ENCODE results near the gene TNS3. TPM values are rescaled to one million over a fixed set of nuclear protein-coding genes. Genes with fewer than 3 reads are reported as not detected.

The TNS3 gene
- polyA plus RNA-seq, 1 of the 3 experiments (the other 2 are of a cell fraction), result 72.3 TPM

DNA sequence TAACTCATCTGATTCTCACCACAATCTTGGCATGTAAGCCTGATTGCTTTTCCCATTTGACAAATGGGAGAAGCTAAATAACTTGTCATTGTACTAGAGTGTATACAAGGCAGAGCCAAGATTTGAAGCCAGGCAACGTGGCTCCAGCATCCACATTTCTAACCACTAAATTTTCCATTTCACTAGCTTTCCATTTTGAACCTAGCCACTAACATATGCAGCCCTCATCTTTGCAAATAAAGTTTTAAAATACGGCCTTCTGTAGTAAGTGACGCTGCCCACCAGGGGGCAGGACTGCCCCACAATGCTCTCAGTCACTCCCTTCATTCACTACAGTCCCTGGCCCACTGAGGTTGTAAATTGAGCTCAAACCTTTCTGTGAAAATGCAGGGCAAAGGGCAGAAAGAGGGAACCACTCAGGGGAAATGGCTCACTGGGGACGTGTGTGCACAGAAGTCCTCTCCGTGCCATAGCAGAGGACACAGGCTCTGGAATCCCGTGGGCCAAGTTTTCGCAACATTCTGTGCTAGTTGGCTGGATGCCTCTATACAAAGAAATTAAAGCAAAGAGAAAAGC is 315.7 kb downstream of the TNS3 start (continued):
- TF ChIP-seq, protein P1, sequence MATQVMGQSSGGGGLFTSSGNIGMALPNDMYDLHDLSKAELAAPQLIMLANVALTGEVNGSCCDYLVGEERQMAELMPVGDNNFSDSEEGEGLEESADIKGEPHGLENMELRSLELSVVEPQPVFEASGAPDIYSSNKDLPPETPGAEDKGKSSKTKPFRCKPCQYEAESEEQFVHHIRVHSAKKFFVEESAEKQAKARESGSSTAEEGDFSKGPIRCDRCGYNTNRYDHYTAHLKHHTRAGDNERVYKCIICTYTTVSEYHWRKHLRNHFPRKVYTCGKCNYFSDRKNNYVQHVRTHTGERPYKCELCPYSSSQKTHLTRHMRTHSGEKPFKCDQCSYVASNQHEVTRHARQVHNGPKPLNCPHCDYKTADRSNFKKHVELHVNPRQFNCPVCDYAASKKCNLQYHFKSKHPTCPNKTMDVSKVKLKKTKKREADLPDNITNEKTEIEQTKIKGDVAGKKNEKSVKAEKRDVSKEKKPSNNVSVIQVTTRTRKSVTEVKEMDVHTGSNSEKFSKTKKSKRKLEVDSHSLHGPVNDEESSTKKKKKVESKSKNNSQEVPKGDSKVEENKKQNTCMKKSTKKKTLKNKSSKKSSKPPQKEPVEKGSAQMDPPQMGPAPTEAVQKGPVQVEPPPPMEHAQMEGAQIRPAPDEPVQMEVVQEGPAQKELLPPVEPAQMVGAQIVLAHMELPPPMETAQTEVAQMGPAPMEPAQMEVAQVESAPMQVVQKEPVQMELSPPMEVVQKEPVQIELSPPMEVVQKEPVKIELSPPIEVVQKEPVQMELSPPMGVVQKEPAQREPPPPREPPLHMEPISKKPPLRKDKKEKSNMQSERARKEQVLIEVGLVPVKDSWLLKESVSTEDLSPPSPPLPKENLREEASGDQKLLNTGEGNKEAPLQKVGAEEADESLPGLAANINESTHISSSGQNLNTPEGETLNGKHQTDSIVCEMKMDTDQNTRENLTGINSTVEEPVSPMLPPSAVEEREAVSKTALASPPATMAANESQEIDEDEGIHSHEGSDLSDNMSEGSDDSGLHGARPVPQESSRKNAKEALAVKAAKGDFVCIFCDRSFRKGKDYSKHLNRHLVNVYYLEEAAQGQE (IDR thresholded peaks at IDR 0.05; ENCODE audit: low read depth, low read length), result 0 out of 2 replicates have a peak, but pooled peaks have one; percentile 25
- TF ChIP-seq RXRA (IDR thresholded peaks at IDR 0.05; ENCODE audit: borderline replicate concordance, low read depth), result no peak
- 0 out of 2 replicates have a peak, but pooled peaks have one; percentile 14 for TF ChIP-seq YY1 (IDR thresholded peaks at IDR 0.05; ENCODE audit: low read depth)

GRCh38 chr7:47265621-47266020 is 316.3 kb downstream of the TNS3 start:
- H4K20me1 ChIP-seq (ENCODE audit: insufficient read depth), result no peaks in the 10 kb centered on the region
- H3K9ac ChIP-seq, result no peak overlapping the region
- no peaks in the 10 kb centered on the region for H3K79me2 ChIP-seq (ENCODE audit: insufficient read depth)
- peaks cover 0 to 2% of the 10 kb centered on the region in 2 experiments; a peak in 1 of 4 replicates for H3K4me1 ChIP-seq (ENCODE audit: control insufficient read depth in 1 of 2, insufficient read depth in 2 of 2, low read depth in 1 of 2, low read length in 1 of 2)
- no peaks in the 10 kb centered on the region for H3K36me3 ChIP-seq (replicated peaks in 1 of 2; ENCODE audit: control insufficient read depth in 1 of 2, insufficient read depth in 2 of 2, low read length in 1 of 2)
- no peaks in the 10 kb centered on the region for H3F3A ChIP-seq (replicated peaks; ENCODE audit: insufficient read depth)
- no peaks in the 10 kb centered on the region for H3K27me3 ChIP-seq (ENCODE audit: insufficient read depth)
- no peak overlapping the region for H3K4me2 ChIP-seq
- H3K27ac ChIP-seq (ENCODE audit: low read depth in 2 of 2, low read length in 1 of 2), result no peak overlapping the region
- no peak overlapping the region for H2AFZ ChIP-seq (ENCODE audit: low read depth)
- H3K9me2 ChIP-seq, result no peaks in the 10 kb centered on the region
- H3K4me3 ChIP-seq (ENCODE audit: low read depth in 2 of 2, low read length in 1 of 2), result no peak overlapping the region
- no peaks in the 10 kb centered on the region for H3K9me3 ChIP-seq
- DNase-seq, result no peak
- POLR2A ChIA-PET, result interaction anchor here (0.8 to 1.2 kb wide), 2 partner anchors 12 to 163 kb away, joined by 3 to 4 read pairs; no protein-coding TSS in a partner anchor
- CTCF ChIA-PET, result interaction anchor here (0.5 to 8.0 kb wide), 122 partner anchors 10 to 1363 kb away, joined by 3 to 275 read pairs (median 6); partner anchors contain the start of gene UPP1
- WGBS (ENCODE audit: low lambda C conversion rate), result 79% methylated on average over 4 of the region's 4 CpGs
- TF ChIP-seq USF2 (IDR thresholded peaks at IDR 0.05; ENCODE audit: borderline replicate concordance, low read depth, low read length), result no peak
- TF ChIP-seq, protein P2, sequence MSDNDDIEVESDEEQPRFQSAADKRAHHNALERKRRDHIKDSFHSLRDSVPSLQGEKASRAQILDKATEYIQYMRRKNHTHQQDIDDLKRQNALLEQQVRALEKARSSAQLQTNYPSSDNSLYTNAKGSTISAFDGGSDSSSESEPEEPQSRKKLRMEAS (IDR thresholded peaks at IDR 0.05; ENCODE audit: low read depth), result no peak
- no peak for TF ChIP-seq GATA2 (CRISPR knock-in tag; IDR thresholded peaks at IDR 0.05)
- no peak for TF ChIP-seq EZH2phosphoT487 (IDR thresholded peaks at IDR 0.05; ENCODE audit: borderline replicate concordance, low read depth)
- TF ChIP-seq RAD21 (IDR thresholded peaks at IDR 0.05; ENCODE audit: low read length), result no peak
- TF ChIP-seq RXRA (IDR thresholded peaks at IDR 0.05; ENCODE audit: borderline replicate concordance, low read depth), result no peak
- no peak for TF ChIP-seq YY1 (IDR thresholded peaks at IDR 0.05; ENCODE audit: low read depth)
- no peak for TF ChIP-seq FOXM1 (IDR thresholded peaks at IDR 0.05; ENCODE audit: low read depth)
- TF ChIP-seq NRF1 (IDR thresholded peaks at IDR 0.05; ENCODE audit: low read depth, low read length), result no peak
- TF ChIP-seq, protein P3, sequence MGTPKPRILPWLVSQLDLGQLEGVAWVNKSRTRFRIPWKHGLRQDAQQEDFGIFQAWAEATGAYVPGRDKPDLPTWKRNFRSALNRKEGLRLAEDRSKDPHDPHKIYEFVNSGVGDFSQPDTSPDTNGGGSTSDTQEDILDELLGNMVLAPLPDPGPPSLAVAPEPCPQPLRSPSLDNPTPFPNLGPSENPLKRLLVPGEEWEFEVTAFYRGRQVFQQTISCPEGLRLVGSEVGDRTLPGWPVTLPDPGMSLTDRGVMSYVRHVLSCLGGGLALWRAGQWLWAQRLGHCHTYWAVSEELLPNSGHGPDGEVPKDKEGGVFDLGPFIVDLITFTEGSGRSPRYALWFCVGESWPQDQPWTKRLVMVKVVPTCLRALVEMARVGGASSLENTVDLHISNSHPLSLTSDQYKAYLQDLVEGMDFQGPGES (IDR thresholded peaks at IDR 0.05; ENCODE audit: low read depth, low read length), result no peak
- no peak for TF ChIP-seq SIN3A (IDR thresholded peaks at IDR 0.05; ENCODE audit: borderline replicate concordance, low read depth, low read length)
- TF ChIP-seq, protein P4, sequence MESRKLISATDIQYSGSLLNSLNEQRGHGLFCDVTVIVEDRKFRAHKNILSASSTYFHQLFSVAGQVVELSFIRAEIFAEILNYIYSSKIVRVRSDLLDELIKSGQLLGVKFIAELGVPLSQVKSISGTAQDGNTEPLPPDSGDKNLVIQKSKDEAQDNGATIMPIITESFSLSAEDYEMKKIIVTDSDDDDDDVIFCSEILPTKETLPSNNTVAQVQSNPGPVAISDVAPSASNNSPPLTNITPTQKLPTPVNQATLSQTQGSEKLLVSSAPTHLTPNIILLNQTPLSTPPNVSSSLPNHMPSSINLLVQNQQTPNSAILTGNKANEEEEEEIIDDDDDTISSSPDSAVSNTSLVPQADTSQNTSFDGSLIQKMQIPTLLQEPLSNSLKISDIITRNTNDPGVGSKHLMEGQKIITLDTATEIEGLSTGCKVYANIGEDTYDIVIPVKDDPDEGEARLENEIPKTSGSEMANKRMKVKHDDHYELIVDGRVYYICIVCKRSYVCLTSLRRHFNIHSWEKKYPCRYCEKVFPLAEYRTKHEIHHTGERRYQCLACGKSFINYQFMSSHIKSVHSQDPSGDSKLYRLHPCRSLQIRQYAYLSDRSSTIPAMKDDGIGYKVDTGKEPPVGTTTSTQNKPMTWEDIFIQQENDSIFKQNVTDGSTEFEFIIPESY (IDR thresholded peaks at IDR 0.05; ENCODE audit: borderline replicate concordance, low read depth), result no peak
- no peak for TF ChIP-seq MXI1 (IDR thresholded peaks at IDR 0.05; ENCODE audit: low read depth, low read length)
- TF ChIP-seq, protein P5, sequence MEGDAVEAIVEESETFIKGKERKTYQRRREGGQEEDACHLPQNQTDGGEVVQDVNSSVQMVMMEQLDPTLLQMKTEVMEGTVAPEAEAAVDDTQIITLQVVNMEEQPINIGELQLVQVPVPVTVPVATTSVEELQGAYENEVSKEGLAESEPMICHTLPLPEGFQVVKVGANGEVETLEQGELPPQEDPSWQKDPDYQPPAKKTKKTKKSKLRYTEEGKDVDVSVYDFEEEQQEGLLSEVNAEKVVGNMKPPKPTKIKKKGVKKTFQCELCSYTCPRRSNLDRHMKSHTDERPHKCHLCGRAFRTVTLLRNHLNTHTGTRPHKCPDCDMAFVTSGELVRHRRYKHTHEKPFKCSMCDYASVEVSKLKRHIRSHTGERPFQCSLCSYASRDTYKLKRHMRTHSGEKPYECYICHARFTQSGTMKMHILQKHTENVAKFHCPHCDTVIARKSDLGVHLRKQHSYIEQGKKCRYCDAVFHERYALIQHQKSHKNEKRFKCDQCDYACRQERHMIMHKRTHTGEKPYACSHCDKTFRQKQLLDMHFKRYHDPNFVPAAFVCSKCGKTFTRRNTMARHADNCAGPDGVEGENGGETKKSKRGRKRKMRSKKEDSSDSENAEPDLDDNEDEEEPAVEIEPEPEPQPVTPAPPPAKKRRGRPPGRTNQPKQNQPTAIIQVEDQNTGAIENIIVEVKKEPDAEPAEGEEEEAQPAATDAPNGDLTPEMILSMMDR (IDR thresholded peaks at IDR 0.05), result no peak
- no peak for TF ChIP-seq JUND (IDR thresholded peaks at IDR 0.05)
- no peak for TF ChIP-seq CHD2 (IDR thresholded peaks at IDR 0.05; ENCODE audit: low read length, partially characterized antibody)
- TF ChIP-seq TEAD4 (IDR thresholded peaks at IDR 0.05; ENCODE audit: borderline replicate concordance, insufficient read depth), result no peak

Measured in SK-N-SH (cell line).